Panc1 (cell line): ENCODE data around the gene NPRL2. TPM values are rescaled to one million over a fixed set of nuclear protein-coding genes. Genes with fewer than 3 reads are reported as not detected.

Source experiments
- ATAC-seq: fragments of 200-7000 bp; cut with Tn5 transposase; 2 replicates; pipeline ENCODE4 v1.9.1; 2020; ENCODE audit warnings: mild to moderate bottlenecking, moderate library complexity
- BruUV-seq: library from RNA; stranded (reverse); fragments of 400-500 nt; replicated peaks from 2 replicates; lab custom pipeline; 2021; lab: Mats Ljungman, UMichigan
- CTCF ChIA-PET: fragments of 300-600 bp; sonication (Branson Sonifier 250); formaldehyde crosslinking; loops from one replicate; lab custom pipeline; 2022; ENCODE audit warnings: antibody characterized with exemption; lab: Charles Lee
- POLR2A ChIA-PET: fragments of 300-600 bp; sonication (Branson Sonifier 250); formaldehyde crosslinking; loops from one replicate; lab custom pipeline; 2022; ENCODE audit warnings: antibody characterized with exemption; lab: Charles Lee
- DNase-seq: peaks from one replicate; pipeline ENCODE4 v3.0.0-alpha.2; 2010; ENCODE audit warnings: low read depth, low spot score
- H3K27ac ChIP-seq: 2 replicates; pipeline ENCODE4 v1.5.1; 2011; ENCODE audit warnings: mild to moderate bottlenecking, low read length, inconsistent platforms
- H3K27me3 ChIP-seq: fragments of 200-500 bp; sonication (Bioruptor generic); 2 replicates; pipeline ENCODE4 v1.6.0; 2014; ENCODE audit warnings: low read length, inconsistent platforms; ENCODE audit not compliant: control insufficient read depth, insufficient read depth
- H3K36me3 ChIP-seq: fragments of 200-500 bp; sonication (Bioruptor generic); 2 replicates; pipeline ENCODE4 v1.5.1; 2014; ENCODE audit warnings: inconsistent platforms, mild to moderate bottlenecking, low read length, moderate library complexity; ENCODE audit not compliant: control insufficient read depth, insufficient read depth
- H3K4me1 ChIP-seq: 2 replicates; pipeline ENCODE4 v1.5.1; 2011; ENCODE audit warnings: inconsistent platforms, mild to moderate bottlenecking, low read length, moderate library complexity; ENCODE audit not compliant: control insufficient read depth, insufficient read depth
- H3K4me3 ChIP-seq, 2 experiments: 2 replicates each; pipeline ENCODE4 v1.5.1; 2011 to 2012; ENCODE audit warnings: low read depth in 2 of 2, low read length in 2 of 2, mild to moderate bottlenecking in 2 of 2, inconsistent platforms in 1 of 2, moderate library complexity in 1 of 2
- H3K9me3 ChIP-seq: fragments of 200-500 bp; sonication (Bioruptor generic); 2 replicates; pipeline ENCODE4 v1.5.1; 2014; ENCODE audit warnings: low read depth, mild to moderate bottlenecking, inconsistent platforms, low read length, moderate library complexity; ENCODE audit not compliant: control insufficient read depth, insufficient read depth
- CTCF ChIP-seq: fragments of 450-650 bp; IDR thresholded peaks from 2 replicates; pipeline ENCODE4 v1.5.1; 2017; ENCODE audit warnings: mild to moderate bottlenecking
- POLR2AphosphoS5 ChIP-seq: IDR thresholded peaks from 2 replicates; pipeline ENCODE4 v1.6.1; 2012; ENCODE audit warnings: mild to moderate bottlenecking, low read depth, low read length, moderate library complexity
- REST ChIP-seq, 2 experiments: IDR thresholded peaks; 2 replicates each; pipeline ENCODE4 v1.6.1; 2011 to 2012; ENCODE audit warnings: low read depth in 2 of 2, control low read depth in 1 of 2, low read length in 1 of 2, mild to moderate bottlenecking in 1 of 2, moderate library complexity in 1 of 2; ENCODE audit not compliant: insufficient read depth in 1 of 2
- SIN3A ChIP-seq: IDR thresholded peaks from 2 replicates; pipeline ENCODE4 v1.6.1; 2012; ENCODE audit warnings: low read depth, mild to moderate bottlenecking, low read length, moderate library complexity, borderline replicate concordance; ENCODE audit not compliant: insufficient read depth
- TCF7L2 ChIP-seq: IDR thresholded peaks from 2 replicates; pipeline ENCODE4 v1.6.1; 2011; ENCODE audit warnings: mild to moderate bottlenecking, low read depth, low read length, inconsistent platforms
- in situ Hi-C: cut with HindIII; loops from 2 replicates; pipeline ENCODE4 v1.10.0; 2016; ENCODE audit warnings: low sequenced_read_pairs, low pct_unique_long_range_greater_than_20kb
- intact Hi-C: fragments of 100-400 bp; cut with micrococcal nuclease; formaldehyde crosslinking; loops from one replicate; pipeline ENCODE4 v1.10.0; 2022; ENCODE audit not compliant: unreplicated experiment
- total RNA-seq: library from RNA; stranded (reverse); gene quantifications from one replicate; pipeline ENCODE4 v1.2.1, GENCODE V29; 2021; ENCODE audit not compliant: unreplicated experiment

Gene NPRL2
- total RNA-seq, 1 experiment from 2014 or later = 14.6 TPM

GRCh38 chr3:50383750-50384149 lies 33.2 kb upstream of the NPRL2 start:
- Histone ChIP-seq H3K9me3 (no peaks in the 10 kb centered on the region), H3K27ac (no peak overlapping the region), H3K4me3 (no peak overlapping the region), H3K4me1 (no peaks in the 10 kb centered on the region), H3K36me3 (no peaks in the 10 kb centered on the region), H3K27me3 (no peaks in the 10 kb centered on the region)
- TF ChIP-seq CTCF = no peak
- no peak for TF ChIP-seq POLR2AphosphoS5
- no peak for TF ChIP-seq SIN3A
- TF ChIP-seq REST (IDR thresholded peaks at IDR 0.05; ENCODE audit: insufficient read depth in 1 of 2, low read depth in 2 of 2, low read length in 1 of 2) = no peak
- no peak for TF ChIP-seq TCF7L2
- DNase-seq (no peak), ATAC-seq (no peak)
- no TSS peak for BruUV-seq
- intact Hi-C loops (no loop called here), in situ Hi-C loops (no loop called here)
- ChIA-PET CTCF (no interaction called here), POLR2A (no interaction called here)

GRCh38 chr3:50382722-50383121 lies 32.1 kb upstream of the NPRL2 start:
- no peak overlapping the region for H3K27ac ChIP-seq
- intact Hi-C loops = no loop called here
- ATAC-seq = no peak

More at GRCh38 chr3:50382722-50383121, 32.1 kb upstream of the NPRL2 start:
- in situ Hi-C loops = no loop called here
- no peak for TF ChIP-seq SIN3A
- no peak for TF ChIP-seq POLR2AphosphoS5
- no peak for TF ChIP-seq TCF7L2
- no peak for TF ChIP-seq REST (IDR thresholded peaks at IDR 0.05; ENCODE audit: insufficient read depth in 1 of 2, low read depth in 2 of 2, low read length in 1 of 2)
- TF ChIP-seq CTCF = no peak
- no peak for DNase-seq
- POLR2A ChIA-PET = no interaction called here
- BruUV-seq = no TSS peak
- H3K36me3 ChIP-seq = no peaks in the 10 kb centered on the region
- H3K4me3 ChIP-seq = no peak overlapping the region
- H3K9me3 ChIP-seq = no peaks in the 10 kb centered on the region
- no peaks in the 10 kb centered on the region for H3K27me3 ChIP-seq
- H3K4me1 ChIP-seq = no peaks in the 10 kb centered on the region
- CTCF ChIA-PET = no interaction called here
